Stimulated activated CD8-positive, alpha-beta memory T cell treated with anti-CD3 and anti-CD28 coated beads, Interleukin-7, amount 100 ng/mL, for 48 hours (primary cell): ENCODE data around the gene TRAPPC12.
"Not testable (repeated sequence)": the region's sequence is repeated elsewhere in the genome, so short reads cannot be mapped to it uniquely, and the experiment has no call there.

Experiments used
- DNase-seq, 2 donors: peaks; one replicate each; pipeline ENCODE4 v3.0.0-alpha.2; 2020; ENCODE audit warnings: low read depth in 1 of 2; ENCODE audit errors: extremely low read depth in 1 of 2

Gene TRAPPC12

DNA sequence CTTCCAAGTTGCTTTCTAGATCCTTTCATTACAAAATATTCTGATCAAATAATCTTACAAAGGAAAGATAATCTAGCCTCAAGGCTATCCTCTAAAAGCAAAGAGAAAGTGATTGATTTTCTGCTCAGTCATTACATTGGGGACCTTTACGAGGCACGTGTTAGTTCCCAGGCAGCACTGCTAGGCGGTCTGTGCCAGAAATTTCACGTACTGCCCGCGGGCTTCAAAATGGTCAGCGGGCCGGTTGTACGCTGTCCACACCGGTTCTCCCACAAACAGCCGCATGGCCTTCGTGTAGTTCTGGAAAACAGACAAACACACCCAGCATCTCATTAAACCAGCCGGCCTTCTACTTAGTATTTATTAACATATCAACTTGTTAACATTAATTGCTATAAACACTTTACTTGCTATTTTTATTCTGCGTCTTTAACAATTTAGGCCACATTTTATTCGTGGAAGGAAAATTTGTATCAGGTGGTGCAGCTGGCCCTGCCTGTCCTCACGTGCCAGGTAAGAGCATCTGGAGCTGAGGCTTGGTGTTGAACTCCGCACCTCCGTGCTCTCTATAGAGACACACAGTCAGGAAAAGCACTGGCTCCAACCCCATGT is 119.4 kb downstream of the TRAPPC12 start:
- no peak for DNase-seq

DNA sequence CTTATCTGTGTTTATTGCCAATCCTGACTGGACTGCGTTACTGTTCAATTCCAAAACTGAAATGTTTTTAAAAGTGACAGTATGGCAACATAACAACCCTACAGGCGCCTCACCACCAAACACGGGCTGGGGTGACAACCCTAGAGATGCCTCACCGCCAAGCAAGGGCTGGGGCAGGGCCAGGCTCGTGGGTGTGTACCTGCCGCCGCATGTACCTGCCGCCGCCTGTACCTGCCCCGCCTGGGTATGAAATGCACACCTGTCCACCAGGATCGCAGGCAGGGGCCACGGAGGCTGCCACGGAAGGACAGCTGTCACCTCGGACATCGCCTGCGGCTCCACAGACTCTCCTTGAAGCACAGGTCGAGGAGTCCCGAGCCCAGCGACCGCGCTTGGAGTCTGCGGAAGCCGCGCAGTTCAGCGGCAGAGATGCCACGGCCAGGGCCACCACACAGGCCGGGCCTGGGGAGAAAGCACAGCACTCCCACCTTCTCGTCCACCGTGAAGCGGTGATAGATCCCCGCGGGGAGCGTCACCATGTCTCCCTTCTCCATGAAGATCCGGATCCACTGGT is 120.9 kb downstream of the TRAPPC12 start:
- no peak for DNase-seq

- no peak for DNase-seq
These were observed 123.6 kb downstream of the TRAPPC12 start for GRCh38 chr2:3503046-3503445.

DNA sequence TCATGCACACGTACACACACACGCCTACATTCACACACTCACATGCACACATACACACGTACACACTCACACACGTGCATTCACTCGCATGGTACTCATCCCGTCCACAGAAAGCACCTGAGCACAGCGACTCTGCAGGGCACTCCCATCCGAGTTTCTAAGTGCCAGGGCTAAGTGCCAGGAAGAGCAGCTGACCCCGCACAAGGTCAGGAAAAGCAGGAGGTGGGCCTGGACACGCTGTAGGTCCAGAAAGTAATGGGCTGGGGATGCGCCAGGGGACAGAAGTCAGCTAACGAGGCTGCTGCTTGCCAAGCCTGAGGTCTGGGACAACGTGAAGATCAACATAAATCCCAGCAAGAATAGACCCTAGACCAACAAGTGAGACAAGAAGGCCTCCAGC is 124.0 kb downstream of the TRAPPC12 start:
- DNase-seq: no peak

GRCh38 chr2:3504741-3505140 is 125.2 kb downstream of the TRAPPC12 start:
- no peak for DNase-seq

GRCh38 chr2:3505771-3506170 is 126.3 kb downstream of the TRAPPC12 start:
- no peak for DNase-seq

GRCh38 chr2:3512086-3512485 is 132.6 kb downstream of the TRAPPC12 start:
- DNase-seq: no peak

DNA sequence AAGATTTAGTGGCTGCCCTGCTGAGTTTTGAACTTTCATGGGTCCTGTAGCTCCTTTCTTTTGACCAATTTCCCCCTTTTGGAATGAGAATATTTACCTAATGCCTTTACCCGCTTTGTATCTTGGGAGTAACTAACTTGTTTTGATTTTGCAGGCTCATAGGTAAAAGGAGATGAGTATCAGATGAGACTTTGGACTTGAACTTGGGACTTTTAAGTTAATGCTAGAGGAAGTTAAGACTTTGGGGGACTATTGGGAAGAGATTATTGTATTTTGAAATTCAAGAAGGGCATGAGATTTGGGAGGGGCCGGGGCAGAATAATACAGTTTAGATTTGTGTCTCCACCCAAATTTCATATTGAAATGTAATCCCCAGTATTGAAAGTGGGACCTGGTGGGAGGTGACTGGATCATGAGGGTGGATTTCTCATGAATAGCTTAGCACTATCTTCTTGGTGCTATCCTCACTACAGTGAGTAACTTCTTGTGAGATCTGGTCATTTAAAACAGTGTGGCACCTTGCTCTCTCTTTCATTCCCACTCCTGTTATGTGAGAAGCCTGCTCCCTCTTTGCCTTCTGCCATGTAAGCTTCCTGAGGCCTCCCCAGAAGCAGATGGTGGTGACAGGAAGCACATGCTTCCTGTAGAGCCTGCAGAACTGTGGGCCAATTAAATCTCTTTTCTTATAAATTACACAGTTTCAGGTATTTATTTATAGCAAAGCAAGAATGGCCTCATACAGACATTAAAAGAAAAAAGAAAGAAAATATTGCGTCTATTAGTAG is 133.7 kb downstream of the TRAPPC12 start:
- DNase-seq: no peak

DNA sequence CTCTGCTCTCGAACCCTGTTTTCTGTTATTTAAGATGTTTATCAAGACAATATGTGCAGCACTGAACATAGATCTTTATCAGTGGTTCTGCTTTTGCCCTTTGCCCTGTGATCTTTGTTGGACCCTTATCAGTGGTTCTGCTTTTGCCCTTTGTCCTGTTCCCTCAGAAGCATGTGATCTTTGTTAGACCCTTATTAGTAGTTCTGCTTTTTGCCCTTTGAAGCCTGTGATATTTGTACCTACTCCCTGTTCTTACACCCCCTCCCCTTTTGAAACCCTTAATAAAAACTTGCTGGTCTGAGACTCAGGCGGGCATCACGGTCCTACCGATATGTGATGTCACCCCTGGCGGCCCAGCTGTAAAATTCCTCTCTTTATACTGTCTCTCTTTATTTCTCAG is 135.9 kb downstream of the TRAPPC12 start:
- DNase-seq: not testable (repeated sequence)

DNA sequence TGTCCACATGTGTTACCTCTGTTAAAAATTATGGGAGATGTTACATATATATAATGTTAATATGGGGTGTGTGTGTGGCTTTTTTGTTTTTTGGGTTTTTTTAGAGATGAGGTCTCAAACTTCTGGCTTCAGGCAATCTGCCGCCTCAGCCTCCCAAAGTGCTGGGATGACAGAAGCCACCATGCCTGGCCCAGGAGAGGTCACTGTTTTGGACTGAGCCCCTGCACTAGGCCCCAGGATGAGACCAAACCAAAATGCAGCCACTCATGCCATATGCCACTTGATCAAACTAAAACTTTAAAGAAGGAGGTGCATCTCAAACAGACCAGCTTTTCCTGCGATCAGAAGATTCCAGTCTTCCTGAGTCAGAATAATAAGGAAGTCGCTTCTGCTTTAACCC is 137.3 kb downstream of the TRAPPC12 start:
- no peak for DNase-seq

GRCh38 chr2:3517948-3518495 is 138.5 kb downstream of the TRAPPC12 start:
- no peak for DNase-seq

GRCh38 chr2:3518496-3519254 is 139.2 kb downstream of the TRAPPC12 start:
- peak; percentile 97 to 99 for DNase-seq

GRCh38 chr2:3519255-3520205 is 140.0 kb downstream of the TRAPPC12 start, which contains the start of gene ADI1:
TSS of gene ADI1 (minus strand) at chr2:3519531. CDS start at chr2:3519487, 44 bp downstream.
- peak; percentile 63 to 72 for DNase-seq

GRCh38 chr2:3520591-3520990 is 141.1 kb downstream of the TRAPPC12 start:
- no peak for DNase-seq

GRCh38 chr2:3522961-3523421 is 143.5 kb downstream of the TRAPPC12 start:
- no peak for DNase-seq

DNA sequence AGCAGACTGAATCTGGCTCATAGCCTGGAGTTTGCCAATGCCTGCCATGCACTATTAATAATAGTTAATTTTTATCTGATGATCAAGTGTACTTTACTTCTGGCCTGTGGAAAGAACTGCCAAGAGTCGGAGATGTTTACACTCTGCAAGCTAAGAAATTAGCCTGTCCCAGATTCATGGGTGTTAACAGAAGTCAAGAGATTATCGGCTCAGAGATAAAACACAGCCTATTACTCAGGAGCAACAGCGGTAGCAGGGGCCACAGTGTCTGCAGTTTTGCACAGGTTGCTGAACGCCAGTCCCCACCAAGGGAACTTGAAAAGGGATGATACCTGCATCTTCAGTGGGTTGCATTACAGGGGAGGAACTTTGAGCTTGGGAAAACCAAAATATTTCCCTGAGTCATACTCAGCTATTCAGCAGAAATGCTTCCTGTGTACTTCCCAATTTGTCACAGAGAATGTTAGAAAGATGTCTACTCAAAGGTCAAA is 144.1 kb downstream of the TRAPPC12 start:
- DNase-seq: no peak

- no peak for DNase-seq
These were observed 147.4 kb downstream of the TRAPPC12 start for GRCh38 chr2:3526871-3527270.

- no peak for DNase-seq
These were observed 148.6 kb downstream of the TRAPPC12 start for GRCh38 chr2:3527886-3528785.
